Fibroblast of upper back skin (primary cell): ENCODE results near the gene ZNF407.

Experiments
- DNase-seq: peaks from one replicate; pipeline ENCODE4 v3.0.0-alpha.2; 2013

ZNF407 gene

GRCh38 chr18:74589811-74590210 is 7.9 kb upstream of the ZNF407 start:
- DNase-seq = no peak

GRCh38 chr18:74590671-74591070 is 7.0 kb upstream of the ZNF407 start:
- DNase-seq = no peak

GRCh38 chr18:74595431-74595830 is 2.2 kb upstream of the ZNF407 start:
- no peak for DNase-seq

- DNase-seq = peak; percentile 64
Observed at GRCh38 chr18:74597034-74597661, 522 bp upstream of the ZNF407 start.

- peak; percentile 40 for DNase-seq
Observed at GRCh38 chr18:74598350-74599001, 806 bp downstream of the ZNF407 start.

DNA sequence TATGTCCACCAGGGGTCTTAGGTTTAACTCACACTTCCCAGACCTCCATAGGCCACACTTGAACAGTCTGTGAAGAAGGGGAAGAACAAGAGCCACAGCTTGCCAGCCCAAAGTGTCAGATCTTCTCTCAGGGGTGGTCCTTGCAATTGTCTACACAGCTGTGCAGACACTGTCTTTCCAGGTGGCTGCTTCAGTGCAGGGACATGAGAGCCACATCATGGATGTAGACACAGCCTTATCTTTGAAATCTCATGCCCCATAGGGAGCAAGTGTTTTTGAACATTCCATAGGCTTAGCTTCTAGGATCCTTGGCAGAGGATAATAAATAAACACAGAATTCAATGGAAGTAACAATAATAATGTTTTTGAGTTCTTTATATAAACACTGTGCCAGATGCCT is 6.7 kb downstream of the ZNF407 start:
- no peak for DNase-seq

GRCh38 chr18:74604774-74605173 is 7.1 kb downstream of the ZNF407 start:
- peak; percentile 47 for DNase-seq

DNA sequence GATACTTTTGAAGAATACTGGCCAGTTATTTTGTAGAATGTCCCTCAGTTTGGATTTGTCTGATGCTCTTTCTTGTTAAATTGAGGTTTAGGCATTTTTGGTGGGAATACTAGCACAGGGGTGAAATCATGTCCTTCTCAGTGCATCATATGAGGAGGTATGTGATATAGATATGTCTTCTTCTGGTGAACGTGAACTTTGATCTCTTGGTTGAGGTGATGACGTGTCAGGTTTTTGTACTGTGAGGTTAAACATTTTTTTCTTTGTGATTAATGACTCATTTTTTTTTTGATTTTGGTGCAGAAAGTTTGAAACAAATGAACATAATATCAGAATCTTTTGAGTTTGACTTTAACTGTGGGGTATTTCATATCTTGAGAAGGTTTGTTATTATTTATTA is 11.0 kb downstream of the ZNF407 start:
- peak; percentile 39 for DNase-seq

DNA sequence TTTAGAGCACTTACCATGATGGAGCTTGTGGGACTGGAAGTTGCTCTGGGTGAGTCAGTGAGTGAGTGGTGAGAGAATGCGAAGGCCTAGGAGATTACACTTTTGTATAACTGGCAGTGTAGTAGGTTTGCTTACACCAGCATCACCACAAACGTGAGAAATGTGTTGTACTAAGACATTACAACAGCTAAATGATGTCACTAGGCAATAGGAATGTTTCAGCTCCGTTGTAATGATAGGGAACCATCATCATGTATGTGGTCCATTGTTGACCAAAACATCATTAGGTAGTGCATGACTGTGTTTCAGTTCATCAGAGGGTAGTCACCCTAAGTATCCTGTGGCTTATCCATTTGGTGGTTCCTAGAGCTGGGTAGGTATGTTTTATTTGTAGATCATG is 11.9 kb downstream of the ZNF407 start:
- DNase-seq = peak; percentile 28

GRCh38 chr18:74610051-74610615 is 12.5 kb downstream of the ZNF407 start:
- no peak for DNase-seq

GRCh38 chr18:74610860-74611259 is 13.2 kb downstream of the ZNF407 start:
- no peak for DNase-seq

- DNase-seq = no peak
Observed at GRCh38 chr18:74611765-74612164, 14.1 kb downstream of the ZNF407 start.

DNA sequence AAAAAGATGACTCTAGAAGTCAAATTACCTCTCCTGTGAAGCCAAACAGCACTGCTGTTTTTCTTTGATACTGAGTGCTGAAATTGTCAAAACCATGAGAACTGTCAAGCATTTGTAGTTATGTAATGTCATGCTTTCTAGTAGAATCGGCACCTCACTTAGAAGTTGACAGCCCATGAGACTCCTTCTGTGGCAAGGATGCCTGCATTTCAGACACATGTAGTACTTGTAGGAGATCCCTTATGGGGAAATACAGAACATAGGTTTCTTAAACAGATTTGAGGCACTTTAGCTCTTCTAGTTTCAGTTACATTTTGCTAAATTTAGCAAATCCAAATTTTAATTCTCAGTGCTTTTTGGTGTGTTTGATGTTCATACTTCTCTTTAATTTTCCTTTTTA is 15.7 kb downstream of the ZNF407 start:
- no peak for DNase-seq

DNA sequence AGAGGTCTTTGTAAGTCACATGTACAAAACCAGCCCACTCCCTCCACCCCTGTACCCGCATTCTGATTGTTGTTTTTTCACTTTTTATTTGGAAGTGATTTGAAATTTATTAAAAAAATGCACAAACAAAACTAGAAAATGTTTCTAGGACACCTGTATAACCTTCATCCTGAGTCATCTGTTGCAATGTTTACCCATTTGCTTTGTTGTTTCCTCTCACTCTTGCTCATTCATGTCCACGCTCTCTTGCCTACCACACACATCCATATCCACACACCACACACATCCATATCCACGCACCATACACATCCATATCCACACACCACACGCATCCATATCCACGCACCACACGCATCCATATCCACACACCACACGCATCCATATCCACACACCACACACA is 18.8 kb downstream of the ZNF407 start:
- no peak for DNase-seq

DNA sequence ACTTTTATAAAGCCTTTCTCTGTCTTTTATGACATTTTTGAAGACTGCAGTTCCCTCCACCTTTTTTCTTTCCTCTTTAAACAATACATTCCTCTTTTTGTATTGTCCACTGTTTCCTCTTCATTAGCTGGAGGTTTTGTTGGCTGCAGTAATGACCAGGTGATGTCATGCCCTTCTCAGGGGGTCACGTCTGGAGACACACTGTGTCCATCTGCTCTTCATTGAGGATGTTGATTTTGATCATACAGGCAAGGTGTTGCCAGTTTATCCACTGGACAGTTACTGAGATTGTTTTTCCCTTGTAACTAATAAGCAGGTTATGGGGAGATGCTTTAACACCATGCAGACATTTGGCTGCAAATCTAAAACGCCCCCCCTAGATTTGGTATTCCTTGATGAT is 19.8 kb downstream of the ZNF407 start:
- DNase-seq = no peak

DNA sequence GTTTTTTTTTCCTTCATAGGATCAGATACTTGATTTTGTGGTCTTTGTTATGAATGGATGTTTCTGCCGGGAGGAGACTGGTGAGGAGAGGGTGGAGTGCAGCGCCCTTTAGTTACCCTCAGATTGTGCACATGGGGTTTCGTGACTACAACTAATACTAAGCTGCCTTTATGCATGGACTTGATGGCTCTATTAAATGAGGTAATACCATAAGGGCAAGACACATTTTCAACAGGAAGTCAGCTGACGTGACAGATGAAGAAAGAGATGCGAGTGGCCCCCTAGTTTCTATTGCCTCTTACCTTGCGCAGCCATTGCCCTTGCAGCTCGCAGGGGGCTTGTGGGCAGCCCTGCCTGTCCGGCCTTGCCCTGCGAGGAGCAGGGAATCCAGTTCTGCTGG is 24.4 kb downstream of the ZNF407 start:
- DNase-seq = no peak

GRCh38 chr18:74623047-74623816 is 25.6 kb downstream of the ZNF407 start:
- peak; percentile 26 for DNase-seq

- DNase-seq = no peak
Observed at GRCh38 chr18:74624466-74624865, 26.8 kb downstream of the ZNF407 start.

- DNase-seq = peak; percentile 39
Observed at GRCh38 chr18:74625157-74625556, 27.5 kb downstream of the ZNF407 start.

DNA sequence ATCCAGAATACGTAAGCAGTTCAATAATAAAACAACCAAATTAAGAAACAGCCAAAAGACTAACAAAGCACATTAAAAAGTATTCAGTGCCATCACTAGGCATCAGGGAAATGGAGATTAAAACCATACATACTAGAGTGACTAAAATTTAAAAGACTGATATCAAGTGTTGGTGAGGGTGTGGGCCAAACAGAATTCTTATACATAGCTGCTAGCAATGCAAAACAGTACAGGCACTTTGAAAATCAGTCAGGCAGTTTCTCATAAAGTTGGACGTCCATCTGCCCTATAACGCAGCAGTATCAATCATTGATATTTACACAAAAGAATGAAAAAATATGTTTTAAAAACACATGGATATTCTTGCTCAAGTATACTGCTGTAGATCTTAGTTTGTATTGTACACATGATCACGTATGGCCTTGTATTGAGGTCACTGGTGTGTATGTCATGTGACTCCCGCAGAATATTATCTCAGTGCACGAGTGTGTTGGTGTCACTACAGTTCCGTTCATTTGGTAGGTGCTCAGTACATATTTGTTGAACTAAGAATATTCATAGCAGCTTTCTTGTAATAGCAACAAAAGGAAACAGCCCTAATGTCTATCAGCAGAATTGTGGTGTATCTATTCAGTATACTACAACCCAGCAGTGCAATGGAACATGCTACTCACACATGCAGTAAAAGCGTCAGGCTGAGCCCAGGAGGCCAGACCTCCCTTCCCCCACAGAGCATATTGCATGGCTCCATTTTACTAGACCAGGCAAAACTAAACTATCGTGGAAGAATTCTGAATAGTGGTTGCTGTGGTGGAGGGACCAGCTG is 28.6 kb downstream of the ZNF407 start:
- no peak for DNase-seq

DNA sequence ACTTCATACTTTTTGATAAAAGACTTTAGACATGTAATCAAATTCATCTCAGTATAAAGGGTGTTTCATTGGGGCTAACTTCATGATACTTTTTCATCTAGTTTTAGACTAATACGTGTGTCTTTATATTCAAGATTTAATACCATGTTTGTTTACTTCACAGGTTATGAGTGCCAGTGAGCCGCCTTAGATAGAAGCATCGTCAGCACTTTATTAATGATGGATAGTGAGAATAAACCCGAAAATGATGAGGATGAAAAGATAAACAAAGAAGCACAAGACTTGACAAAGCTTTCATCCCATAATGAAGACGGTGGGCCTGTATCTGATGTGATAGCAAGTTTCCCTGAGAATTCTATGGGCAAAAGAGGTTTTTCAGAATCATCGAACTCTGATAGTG is 33.1 kb downstream of the ZNF407 start:
- DNase-seq = no peak

DNA sequence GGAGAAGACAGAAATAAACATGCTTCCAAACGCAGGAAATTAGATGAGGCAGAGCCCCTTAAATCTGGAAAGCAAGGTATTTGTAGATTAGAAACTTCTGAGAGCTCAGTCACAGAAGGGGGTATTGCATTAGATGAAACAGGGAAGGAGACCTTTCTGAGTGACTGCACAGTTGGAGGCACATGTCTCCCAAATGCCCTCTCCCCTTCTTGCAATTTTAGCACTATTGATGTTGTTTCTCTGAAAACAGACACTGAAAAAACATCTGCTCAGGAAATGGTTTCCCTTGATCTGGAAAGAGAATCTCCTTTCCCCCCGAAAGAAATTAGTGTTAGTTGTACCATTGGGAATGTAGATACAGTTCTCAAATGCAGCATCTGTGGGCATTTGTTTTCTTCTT is 33.5 kb downstream of the ZNF407 start:
- DNase-seq = no peak
